GM19023 (cell line): ENCODE results near the gene GPR18.

ENCODE experiments used
- ATAC-seq: cut with Tn5 transposase; IDR thresholded peaks from one replicate; pipeline ENCODE4 v1.9.1; 2021; ENCODE audit warnings: mild to moderate bottlenecking, moderate library complexity; ENCODE audit not compliant: unreplicated experiment

The GPR18 gene

GRCh38 chr13:99293178-99293577 lies 35.0 kb upstream of the GPR18 start:
- ATAC-seq = no peak

GRCh38 chr13:99290894-99291293 lies 32.7 kb upstream of the GPR18 start:
- ATAC-seq = no peak

DNA sequence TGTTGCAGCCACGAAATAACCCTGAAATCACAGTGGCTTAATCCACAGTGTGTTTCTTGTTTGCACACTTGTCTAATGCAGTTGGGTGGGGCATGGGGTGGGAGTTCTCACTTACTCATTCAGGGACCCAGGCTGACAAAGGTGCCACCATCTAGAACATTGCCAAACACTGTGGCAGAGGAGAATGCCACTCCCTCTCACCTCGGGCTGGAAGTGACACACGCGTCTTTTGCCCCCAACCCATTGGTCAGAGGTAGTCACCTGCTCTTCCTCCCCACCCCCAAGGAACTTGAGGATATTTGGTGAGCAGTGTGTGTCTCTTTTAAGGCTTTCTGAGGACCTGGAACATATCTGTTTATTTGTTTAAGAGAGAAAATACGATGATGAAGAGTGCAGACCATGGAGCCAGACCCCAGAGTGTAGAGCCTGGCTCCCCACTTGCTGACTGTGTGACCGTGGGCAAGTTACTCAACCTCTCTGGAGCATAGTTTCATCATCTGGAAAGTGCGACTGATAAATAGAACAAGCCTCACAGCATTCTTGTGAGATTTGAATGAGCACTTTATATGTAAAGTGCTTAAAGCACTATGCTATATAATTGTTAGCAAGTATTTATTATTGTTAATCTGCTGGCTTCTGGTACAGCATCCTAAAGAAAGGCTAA lies 31.6 kb upstream of the GPR18 start:
- no peak for ATAC-seq

GRCh38 chr13:99289271-99289670 lies 31.1 kb upstream of the GPR18 start:
- no peak for ATAC-seq

- peak; percentile 88 for ATAC-seq
These were observed 29.9 kb upstream of the GPR18 start for GRCh38 chr13:99288089-99288488.

DNA sequence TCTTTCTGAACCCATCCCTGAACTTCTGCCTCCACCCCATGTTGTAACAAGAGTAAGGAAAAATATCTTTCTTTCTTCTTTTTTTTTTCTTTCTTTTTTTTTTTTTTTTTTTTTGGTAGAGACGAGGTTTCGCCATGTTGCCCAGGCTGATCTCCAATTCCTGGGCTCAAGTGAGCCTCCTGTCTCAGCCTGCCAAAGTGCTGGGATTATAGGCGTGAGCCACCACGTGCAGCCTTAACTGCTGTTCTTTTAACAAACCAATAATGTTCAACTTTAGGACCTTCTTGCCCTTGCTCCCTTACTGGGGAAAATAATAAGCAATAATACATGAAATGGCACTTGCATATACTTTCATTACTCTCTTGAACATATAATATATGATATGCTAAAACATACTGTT lies 29.4 kb upstream of the GPR18 start:
- ATAC-seq = no peak

- ATAC-seq = no peak
These were observed 27.4 kb upstream of the GPR18 start for GRCh38 chr13:99285432-99286182.

GRCh38 chr13:99282264-99283231 lies 24.4 kb upstream of the GPR18 start:
- ATAC-seq = peak; percentile 63

GRCh38 chr13:99281811-99282263 lies 23.7 kb upstream of the GPR18 start:
- peak; percentile 79 for ATAC-seq

- no peak for ATAC-seq
These were observed 22.0 kb upstream of the GPR18 start for GRCh38 chr13:99280166-99280565.

DNA sequence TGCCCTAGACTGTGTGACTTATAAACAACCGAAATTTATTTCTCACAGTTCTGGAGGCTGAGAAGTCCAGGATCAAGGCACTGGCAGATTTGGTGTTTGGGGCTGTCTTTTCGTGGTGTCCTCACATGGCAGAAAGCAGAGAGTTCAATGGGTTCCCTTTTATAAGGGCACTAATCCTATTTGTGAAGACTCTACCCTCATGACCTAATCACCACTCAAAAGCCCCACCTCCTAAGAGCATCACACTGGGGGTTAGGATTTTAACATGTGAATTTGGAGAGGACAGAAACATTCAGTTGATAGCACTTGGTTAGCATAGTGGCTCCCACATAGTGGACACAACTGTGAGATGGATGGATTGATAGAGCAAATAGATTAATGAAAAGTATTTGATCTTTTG lies 21.5 kb upstream of the GPR18 start:
- ATAC-seq = no peak

GRCh38 chr13:99278843-99279242 lies 20.7 kb upstream of the GPR18 start:
- no peak for ATAC-seq

DNA sequence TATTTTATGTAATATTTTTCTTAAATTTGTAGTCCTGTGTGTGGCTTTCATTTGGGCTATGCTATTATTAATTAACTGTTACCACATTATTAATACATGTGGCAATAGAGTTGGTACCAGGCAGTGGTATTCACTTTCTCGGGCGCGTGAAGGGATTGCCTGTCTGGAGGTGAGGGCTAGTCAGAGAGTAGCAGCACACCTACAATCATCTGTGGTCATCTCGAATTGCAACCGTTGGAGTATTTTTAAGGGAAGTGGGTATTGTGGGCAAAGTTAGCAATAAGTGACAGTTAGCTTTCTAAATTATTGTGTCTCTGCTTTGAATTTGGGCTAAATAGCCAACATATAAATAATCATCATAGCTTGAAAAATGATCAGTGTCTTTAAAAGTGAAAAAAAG lies 20.0 kb upstream of the GPR18 start:
- no peak for ATAC-seq

DNA sequence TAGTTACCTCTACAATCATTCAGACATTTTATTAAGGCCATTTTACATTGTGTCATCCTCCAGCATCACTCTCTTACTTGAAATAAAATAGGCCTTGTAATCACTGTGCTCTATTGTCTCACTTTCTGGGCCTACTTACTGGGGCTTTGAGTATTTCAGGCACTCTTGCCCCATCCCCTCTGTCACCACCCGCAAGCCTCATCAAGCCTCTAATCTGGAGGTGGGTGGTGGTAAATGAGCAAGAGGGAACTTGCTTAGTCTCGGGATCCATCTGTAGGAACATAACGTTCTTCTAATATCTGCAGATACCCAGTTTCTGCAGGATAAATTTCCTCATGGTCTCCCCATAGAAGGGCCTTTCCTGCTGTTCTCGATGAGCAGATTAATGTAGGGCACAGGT lies 19.4 kb upstream of the GPR18 start:
- no peak for ATAC-seq

- ATAC-seq = no peak
These were observed 18.5 kb upstream of the GPR18 start for GRCh38 chr13:99276706-99277105.

DNA sequence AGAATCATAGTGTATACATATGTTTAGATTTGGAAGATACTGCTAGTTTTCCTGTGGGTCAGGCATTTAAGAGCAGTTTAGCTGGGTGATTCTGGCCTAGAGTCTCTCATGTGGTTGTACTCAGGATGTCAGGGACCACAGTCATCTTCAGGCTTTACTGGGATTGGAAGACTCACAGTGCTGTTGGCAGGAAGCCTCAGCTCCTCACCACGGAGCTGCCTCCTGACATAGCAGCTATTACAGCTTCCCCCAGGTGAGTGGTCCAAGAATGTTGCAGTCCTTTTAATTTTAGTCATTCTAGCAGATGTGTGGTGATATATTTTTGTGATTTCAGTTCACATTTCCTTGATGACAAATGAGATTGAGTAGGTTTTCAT lies 16.9 kb upstream of the GPR18 start:
- ATAC-seq = no peak

- no peak for ATAC-seq
These were observed 14.9 kb upstream of the GPR18 start for GRCh38 chr13:99273128-99273527.

DNA sequence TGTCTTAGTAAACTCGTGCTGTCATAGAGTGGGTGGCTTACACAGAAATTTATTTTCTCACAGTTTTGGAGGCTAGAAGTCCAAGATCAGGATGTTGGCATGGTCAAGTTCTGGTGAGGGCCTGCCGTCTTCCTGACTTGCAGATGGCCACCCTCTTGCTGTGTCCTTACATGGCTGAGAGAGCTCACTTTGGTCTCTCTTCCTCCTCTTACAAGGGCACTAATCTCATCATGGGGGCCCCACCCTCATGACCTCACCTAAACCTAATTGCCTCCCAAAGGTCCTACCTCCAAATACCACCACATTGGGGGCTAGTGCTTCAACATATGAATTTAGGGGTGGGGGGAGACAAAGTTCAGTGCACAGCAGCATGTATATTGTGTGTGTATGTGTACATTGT lies 14.3 kb upstream of the GPR18 start:
- ATAC-seq = no peak

- ATAC-seq = no peak
These were observed 13.1 kb upstream of the GPR18 start for GRCh38 chr13:99271249-99271648.

DNA sequence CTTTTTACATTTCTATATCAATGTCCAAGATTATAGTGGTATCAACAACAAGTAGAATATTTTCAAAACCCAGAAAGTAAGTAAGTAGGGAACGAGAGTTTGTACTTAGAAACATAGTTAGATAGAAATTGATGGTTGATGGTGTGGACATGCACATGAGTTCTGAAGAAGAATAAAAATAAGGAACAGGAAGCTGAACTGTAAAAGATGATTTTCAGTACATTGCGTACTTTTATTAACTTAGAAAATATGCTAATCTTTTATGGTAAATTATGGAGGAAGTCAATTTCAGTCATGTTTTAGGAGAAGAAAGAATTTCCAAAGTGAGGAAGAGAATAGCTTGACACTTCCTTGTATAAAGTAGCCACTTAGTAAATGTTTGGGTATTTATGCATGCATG lies 12.3 kb upstream of the GPR18 start:
- ATAC-seq = no peak

DNA sequence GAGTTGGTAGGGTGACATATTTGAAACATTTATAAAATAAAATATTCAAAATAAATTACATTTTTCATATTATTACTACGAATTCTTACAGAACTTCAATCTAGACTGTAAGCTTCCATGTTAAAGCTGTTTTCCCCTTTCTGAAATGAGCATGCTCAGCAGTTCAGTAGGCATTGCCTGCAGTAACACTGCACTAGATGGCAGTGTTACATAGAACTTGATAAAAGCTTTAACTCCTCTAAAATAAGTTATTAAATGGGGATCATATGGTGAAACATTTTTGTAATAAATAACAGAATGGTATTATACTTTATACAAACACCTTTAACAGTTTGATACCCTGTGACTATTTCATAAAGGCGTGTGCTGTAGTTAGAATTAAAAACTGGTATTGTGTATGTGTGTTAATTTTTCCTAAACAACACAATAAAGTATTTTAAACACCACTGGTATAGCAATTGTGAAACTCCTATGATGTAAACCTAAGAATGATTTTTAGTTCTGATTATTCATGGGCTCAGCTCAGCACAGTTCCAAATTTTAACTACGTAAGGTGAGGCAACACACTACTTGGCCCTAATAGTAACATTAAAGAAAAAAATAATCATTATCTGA lies 11.6 kb upstream of the GPR18 start:
- peak; percentile 76 for ATAC-seq
